RWPE1 (cell line): Measurements from ENCODE around the gene IZUMO2.

Experiments used
- CTCF ChIA-PET: fragments of 350-600 bp; sonication (Branson Sonifier 250); formaldehyde crosslinking; extraction: SDS; loops from one replicate; lab custom pipeline; 2021; lab: Yijun Ruan, JAX
- POLR2A ChIA-PET: fragments of 400-600 bp; formaldehyde crosslinking; extraction: SDS; loops from one replicate; lab custom pipeline; 2020; ENCODE audit warnings: antibody characterized with exemption; ENCODE audit not compliant: low non-redundant PET; lab: Yijun Ruan, JAX
- DNase-seq: peaks from one replicate; pipeline ENCODE4 v3.0.0; 2012; ENCODE audit warnings: low spot score
- H3K27ac ChIP-seq: fragments of 450-650 bp; 2 replicates; pipeline ENCODE4 v1.5.1; 2017
- TF ChIP-seq, protein P1 (sequence below): fragments of 450-650 bp; conservative IDR thresholded peaks from 2 replicates; pipeline ENCODE4 v1.5.1; 2017; ENCODE audit warnings: low read depth, mild to moderate bottlenecking

Gene IZUMO2

DNA sequence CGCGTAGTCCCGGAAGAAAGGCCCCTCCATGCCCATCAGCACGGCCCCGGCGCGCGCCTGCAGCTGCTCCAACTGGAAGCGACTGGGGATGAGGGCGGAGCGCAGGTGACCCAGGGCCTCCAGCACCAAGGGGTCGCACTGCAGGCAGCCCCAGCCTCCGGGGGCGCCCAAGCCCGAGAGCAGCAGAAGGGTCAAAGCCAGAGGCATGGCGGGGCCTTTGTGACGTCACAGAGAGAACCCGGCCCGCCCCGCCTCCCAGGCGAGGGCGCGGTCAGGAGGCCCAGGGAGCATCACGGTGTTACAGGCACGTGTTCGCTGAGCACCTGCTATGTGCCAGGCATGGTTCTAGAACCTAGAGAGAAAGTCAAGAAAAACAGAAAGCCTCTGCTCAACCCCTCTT lies at the start of gene IZUMO2:
Gene IZUMO2, minus strand, starts transcription at position 294 of the 400 bp plus-strand sequence. Its CDS starts 87 bp downstream, at position 207.
- no peak for DNase-seq
- ChIA-PET POLR2A (no interaction called here), CTCF (no interaction called here)
- TF ChIP-seq, protein P1, sequence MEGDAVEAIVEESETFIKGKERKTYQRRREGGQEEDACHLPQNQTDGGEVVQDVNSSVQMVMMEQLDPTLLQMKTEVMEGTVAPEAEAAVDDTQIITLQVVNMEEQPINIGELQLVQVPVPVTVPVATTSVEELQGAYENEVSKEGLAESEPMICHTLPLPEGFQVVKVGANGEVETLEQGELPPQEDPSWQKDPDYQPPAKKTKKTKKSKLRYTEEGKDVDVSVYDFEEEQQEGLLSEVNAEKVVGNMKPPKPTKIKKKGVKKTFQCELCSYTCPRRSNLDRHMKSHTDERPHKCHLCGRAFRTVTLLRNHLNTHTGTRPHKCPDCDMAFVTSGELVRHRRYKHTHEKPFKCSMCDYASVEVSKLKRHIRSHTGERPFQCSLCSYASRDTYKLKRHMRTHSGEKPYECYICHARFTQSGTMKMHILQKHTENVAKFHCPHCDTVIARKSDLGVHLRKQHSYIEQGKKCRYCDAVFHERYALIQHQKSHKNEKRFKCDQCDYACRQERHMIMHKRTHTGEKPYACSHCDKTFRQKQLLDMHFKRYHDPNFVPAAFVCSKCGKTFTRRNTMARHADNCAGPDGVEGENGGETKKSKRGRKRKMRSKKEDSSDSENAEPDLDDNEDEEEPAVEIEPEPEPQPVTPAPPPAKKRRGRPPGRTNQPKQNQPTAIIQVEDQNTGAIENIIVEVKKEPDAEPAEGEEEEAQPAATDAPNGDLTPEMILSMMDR = no peak
- H3K27ac ChIP-seq = no peak within 1 kb of the TSS

DNA sequence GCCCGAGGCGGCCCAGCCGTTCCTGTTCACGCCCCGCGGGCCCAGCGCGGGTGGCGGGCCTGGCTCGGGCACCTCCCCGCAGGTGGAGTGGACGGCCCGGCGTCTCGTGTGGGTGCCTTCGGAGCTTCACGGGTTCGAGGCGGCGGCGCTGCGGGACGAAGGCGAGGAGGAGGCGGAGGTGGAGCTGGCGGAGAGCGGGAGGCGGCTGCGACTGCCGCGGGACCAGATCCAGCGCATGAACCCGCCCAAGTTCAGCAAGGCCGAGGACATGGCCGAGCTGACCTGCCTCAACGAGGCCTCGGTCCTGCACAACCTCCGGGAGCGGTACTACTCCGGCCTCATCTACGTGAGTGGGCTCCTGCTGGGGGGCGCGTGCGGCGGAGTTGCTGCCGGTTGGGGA lies 47.3 kb upstream of the IZUMO2 start:
- TF ChIP-seq, protein P1 = no peak
- DNase-seq = no peak
- no peak overlapping the region for H3K27ac ChIP-seq
- ChIA-PET POLR2A (no interaction called here), CTCF (no interaction called here)

GRCh38 chr19:50209131-50209530 lies 46.0 kb upstream of the IZUMO2 start:
- TF ChIP-seq, protein P1 = no peak
- ChIA-PET CTCF (no interaction called here), POLR2A (no interaction called here)
- no peak for DNase-seq
- no peak overlapping the region for H3K27ac ChIP-seq

- ChIA-PET CTCF (no interaction called here), POLR2A (no interaction called here)
- DNase-seq = no peak
- TF ChIP-seq, protein P1 = no peak
- H3K27ac ChIP-seq = no peak overlapping the region
These were observed 44.6 kb upstream of the IZUMO2 start for GRCh38 chr19:50207730-50208129.

- TF ChIP-seq, protein P1 = no peak
- no peak for DNase-seq
- CTCF ChIA-PET = no interaction called here
- H3K27ac ChIP-seq = no peak overlapping the region
- POLR2A ChIA-PET = no interaction called here
These were observed 43.1 kb upstream of the IZUMO2 start for GRCh38 chr19:50206191-50206590.

DNA sequence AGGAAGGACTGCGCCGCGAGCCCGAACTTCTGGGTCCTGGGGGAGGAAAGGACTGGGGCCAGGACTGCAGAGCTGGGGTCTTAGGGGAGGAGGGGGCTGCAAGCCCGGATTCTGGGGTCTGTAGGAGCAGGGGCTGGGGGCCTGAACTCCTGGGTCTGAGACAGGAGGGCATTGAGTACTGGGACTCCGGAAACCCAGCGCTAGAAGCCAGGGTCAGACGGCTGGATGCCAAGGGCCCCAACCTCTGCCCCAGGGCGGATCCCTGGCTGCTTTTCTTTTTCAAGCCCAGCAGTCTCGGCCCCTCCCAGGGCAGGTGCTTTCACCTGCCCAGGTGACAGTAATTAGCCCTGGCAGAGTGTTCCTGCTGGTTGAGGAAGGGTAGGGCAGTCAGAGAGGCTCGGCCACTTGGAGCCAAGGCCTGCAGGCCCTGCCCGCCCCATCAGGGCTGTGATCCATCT lies 42.6 kb upstream of the IZUMO2 start:
- DNase-seq = no peak
- POLR2A ChIA-PET = interaction anchor here (1.0 kb wide), 1 partner anchor 22 kb away, joined by 4 read pairs; no protein-coding TSS in a partner anchor
- no peak overlapping the region for H3K27ac ChIP-seq
- TF ChIP-seq, protein P1 = no peak
- CTCF ChIA-PET = interaction anchor here (0.8 kb wide), 1 partner anchor 122 kb away, joined by 4 read pairs; no protein-coding TSS in a partner anchor
